Activated T-cell treated with anti-CD3 and anti-CD28 coated beads, Interleukin-2, amount 50 U/mL, for 24 hours (primary cell): Measurements from ENCODE around the gene APLP1.

ENCODE experiments used
- DNase-seq: peaks from one replicate; pipeline ENCODE4 v3.0.0-alpha.2; 2020
- H3K27ac Mint-ChIP-seq: 2 replicates; pipeline ENCODE4 v1.8.0; 2020; ENCODE audit warnings: mild to moderate bottlenecking, mixed read lengths
- H3K27me3 Mint-ChIP-seq: 2 replicates; pipeline ENCODE4 v1.8.0; 2020; ENCODE audit warnings: mixed read lengths
- H3K36me3 Mint-ChIP-seq: 2 replicates; pipeline ENCODE4 v1.8.0; 2020; ENCODE audit warnings: low read depth, mixed read lengths
- H3K4me1 Mint-ChIP-seq: 2 replicates; pipeline ENCODE4 v1.8.0; 2020; ENCODE audit warnings: low read depth, mixed read lengths
- H3K4me3 Mint-ChIP-seq: 2 replicates; pipeline ENCODE4 v1.8.0; 2020; ENCODE audit warnings: mild to moderate bottlenecking, moderate library complexity, mixed read lengths
- H3K9me3 Mint-ChIP-seq: 2 replicates; pipeline ENCODE4 v1.8.0; 2020; ENCODE audit warnings: mixed read lengths

Gene APLP1

DNA sequence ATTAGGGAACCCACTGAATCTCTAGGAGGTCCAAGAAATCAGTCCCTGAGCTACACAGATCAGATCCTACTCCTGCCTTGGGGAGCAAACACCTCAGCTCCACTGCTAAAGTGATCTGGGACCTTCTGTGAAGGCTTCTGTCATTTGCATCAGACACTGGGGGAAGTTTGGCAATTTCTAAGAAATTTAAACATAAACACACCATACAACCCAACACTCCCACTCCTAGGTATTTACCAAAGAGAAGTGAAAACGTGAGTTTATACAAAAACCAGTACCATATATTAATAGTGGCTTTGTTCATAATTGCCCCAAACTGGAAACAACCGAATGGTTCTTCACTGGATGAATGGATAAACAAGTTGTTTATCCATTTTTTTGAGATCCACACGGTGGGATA, 47.1 kb downstream of the APLP1 start:
- Mint-ChIP-seq H3K9me3 (no peaks in the 10 kb centered on the region), H3K36me3 (no peaks in the 10 kb centered on the region), H3K4me1 (peaks cover 21% of the 10 kb centered on the region), H3K27me3 (no peaks in the 10 kb centered on the region), H3K4me3 (no peak overlapping the region), H3K27ac (no peak overlapping the region)
- no peak for DNase-seq

DNA sequence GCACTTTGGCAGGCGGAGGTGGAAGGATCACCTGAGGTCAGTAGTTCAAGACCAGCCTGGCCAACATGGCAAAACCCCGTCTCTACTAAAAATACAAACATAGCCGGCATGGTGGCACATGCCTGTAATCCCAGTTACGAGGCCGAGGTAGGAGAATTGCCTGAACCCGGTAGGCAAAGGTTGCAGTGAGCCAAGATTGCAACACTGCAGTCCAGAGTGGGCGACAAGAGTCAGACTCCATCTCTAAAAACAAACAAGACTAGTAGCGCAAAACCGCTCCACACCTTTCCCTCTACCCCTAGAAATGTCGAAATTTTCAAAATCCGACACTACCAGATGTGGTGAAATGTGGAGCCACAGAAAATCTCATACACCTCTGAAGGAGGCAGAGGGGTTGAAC, 50.9 kb downstream of the APLP1 start:
- H3K9me3 Mint-ChIP-seq = no peaks in the 10 kb centered on the region
- no peak for DNase-seq
- H3K4me3 Mint-ChIP-seq = no peak overlapping the region
- H3K4me1 Mint-ChIP-seq = peaks cover 4% of the 10 kb centered on the region
- no peaks in the 10 kb centered on the region for H3K27me3 Mint-ChIP-seq
- no peak overlapping the region for H3K27ac Mint-ChIP-seq
- H3K36me3 Mint-ChIP-seq = no peaks in the 10 kb centered on the region

DNA sequence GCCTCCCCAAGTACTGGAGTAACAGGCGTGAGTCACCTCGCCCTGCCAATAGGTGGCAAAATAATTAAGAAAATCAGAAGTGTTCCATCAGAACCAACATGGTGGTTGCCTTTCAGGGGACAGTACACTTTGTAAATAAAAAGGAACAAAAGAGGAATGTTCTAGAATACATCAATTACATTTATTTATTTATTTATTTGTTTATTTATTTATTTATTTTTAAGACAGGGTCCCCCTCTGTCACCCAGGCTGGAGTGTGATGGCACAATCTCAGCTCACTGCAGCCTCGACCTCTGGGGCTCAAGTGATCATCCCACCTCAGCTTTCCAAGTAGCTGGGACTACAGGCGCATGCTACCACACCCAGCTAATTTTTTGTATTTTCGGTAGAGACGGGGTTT, 52.6 kb downstream of the APLP1 start:
- Mint-ChIP-seq H3K27ac (no peak overlapping the region), H3K4me1 (no peaks in the 10 kb centered on the region), H3K36me3 (no peaks in the 10 kb centered on the region)

DNA sequence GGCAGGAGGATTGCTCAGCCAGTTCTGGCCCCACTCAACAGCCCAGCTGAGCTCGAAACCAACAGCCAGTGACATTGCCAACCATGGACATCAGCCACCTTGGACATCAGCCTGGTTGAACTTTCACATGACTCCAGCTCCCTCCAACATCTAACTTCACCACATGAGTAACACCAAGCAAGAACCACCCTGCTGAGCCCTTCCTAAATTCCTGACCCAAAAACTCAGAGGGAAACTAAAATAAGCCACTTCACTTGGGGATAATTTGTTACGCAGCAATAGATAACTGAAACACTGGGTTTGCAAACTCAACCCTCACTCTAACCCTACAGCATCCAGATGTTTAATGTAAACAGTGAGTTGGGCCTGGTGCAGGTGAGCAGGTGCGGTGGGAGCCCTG, 57.1 kb downstream of the APLP1 start:
- H3K27me3 Mint-ChIP-seq = no peaks in the 10 kb centered on the region
- H3K27ac Mint-ChIP-seq = no peak overlapping the region
- H3K9me3 Mint-ChIP-seq = peaks cover 14% of the 10 kb centered on the region
- DNase-seq = no peak
- H3K36me3 Mint-ChIP-seq = no peaks in the 10 kb centered on the region
- no peak overlapping the region for H3K4me3 Mint-ChIP-seq
- peaks cover 10% of the 10 kb centered on the region for H3K4me1 Mint-ChIP-seq

More for the DNA sequence above, 52.6 kb downstream of the APLP1 start:
- DNase-seq = no peak
- H3K9me3 Mint-ChIP-seq = peaks cover 10% of the 10 kb centered on the region
- no peaks in the 10 kb centered on the region for H3K27me3 Mint-ChIP-seq
- H3K4me3 Mint-ChIP-seq = no peak overlapping the region

DNA sequence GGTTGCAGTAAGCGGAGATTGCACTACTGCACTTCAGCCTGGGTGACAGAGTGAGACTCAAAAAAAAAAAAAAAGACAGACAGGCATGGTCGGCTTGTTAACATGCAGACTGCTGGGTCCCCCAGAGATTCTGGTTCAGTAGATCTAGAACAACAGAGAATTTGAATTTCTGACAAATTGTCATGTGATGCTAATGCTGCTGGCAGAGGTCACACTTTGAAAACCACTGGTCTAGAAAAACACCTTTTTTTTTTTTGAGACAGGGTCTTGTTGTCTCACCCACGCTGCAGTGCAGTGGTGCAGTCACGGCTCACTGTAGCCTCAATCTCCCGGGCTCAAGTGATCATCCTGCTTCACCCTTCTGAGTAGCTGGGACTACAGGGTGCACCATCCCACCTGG, 60.1 kb downstream of the APLP1 start:
- H3K4me3 Mint-ChIP-seq = no peak overlapping the region
- no peaks in the 10 kb centered on the region for H3K27me3 Mint-ChIP-seq
- H3K4me1 Mint-ChIP-seq = peaks cover 25% of the 10 kb centered on the region
- no peak overlapping the region for H3K27ac Mint-ChIP-seq
- no peak for DNase-seq
- H3K9me3 Mint-ChIP-seq = peaks cover 14% of the 10 kb centered on the region
- no peaks in the 10 kb centered on the region for H3K36me3 Mint-ChIP-seq
